NCI-H2171 (cell line): ENCODE measurements around the gene RASL10A.

Experiments
- DNase-seq: peaks from one replicate; lab custom pipeline; 2025; lab: John Stamatoyannopoulos, UW

Gene RASL10A

GRCh38 chr22:29319072-29319471 lies 3.6 kb upstream of the RASL10A start:
- DNase-seq = no peak

DNA sequence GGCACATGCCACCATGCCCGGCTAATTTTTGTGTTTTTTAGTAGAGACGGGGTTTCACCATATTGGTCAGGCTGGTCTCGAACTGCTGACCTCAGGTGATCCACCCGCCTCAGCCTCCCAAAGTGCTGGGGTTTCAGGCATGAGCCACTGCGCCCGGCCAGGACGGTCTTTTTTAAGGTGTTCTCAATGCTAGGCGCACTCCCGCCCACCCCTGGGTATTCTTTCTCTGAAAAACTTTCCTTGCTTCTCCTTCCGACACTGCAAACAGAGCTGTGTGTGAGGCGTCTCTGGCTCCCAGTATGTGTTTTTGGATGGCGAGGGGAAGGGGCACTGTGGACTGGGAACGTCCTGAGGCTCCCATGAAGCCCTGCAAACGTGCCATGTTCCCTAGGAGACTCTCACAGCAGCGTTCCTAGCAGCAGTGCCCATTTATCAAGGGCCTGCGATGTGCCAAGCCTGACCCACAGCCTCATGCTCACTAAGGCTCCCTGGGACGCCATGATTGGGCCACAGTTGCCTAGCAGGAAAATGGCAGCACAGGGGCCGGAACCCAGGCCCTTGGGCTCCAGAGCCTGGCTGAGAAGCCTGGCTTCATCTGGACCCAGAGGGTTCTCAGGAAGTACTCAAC lies 2.4 kb upstream of the RASL10A start:
- no peak for DNase-seq

- no peak for DNase-seq
Observed at GRCh38 chr22:29316141-29316828, 788 bp upstream of the RASL10A start.

GRCh38 chr22:29314537-29315285 lies 786 bp downstream of the RASL10A start:
- no peak for DNase-seq

- no peak for DNase-seq
Observed at GRCh38 chr22:29313576-29314466, 1.7 kb downstream of the RASL10A start.

GRCh38 chr22:29313126-29313575 lies 2.3 kb downstream of the RASL10A start:
- DNase-seq = no peak

- DNase-seq = no peak
Observed at GRCh38 chr22:29312218-29313125, 3.0 kb downstream of the RASL10A start.

- no peak for DNase-seq
Observed at GRCh38 chr22:29311464-29312217, 3.9 kb downstream of the RASL10A start.

DNA sequence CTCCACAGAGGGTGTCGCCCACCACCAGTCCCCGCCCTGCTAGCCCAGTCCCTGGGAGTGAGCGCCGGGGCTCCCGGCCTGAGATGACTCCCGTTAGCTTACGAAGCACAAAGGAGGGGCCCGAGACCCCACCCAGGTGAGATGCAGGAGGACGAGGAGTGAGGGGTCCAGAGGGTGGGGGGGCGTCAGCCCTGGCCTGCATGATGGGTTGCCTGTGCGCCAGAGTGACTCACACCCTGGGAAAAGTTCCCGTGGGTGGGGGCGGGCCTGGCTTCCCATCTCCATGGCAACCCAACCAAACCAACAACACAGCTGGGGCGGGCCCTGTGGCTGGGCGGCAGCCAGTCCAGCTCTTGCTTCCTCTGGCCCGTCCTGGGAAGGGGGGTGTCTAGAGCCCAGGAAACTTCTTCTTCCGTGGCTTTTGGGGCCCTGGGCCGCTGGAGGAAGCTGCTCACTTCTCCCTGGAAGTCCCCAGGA lies 4.6 kb downstream of the RASL10A start:
- peak; percentile 15 for DNase-seq

- DNase-seq = no peak
Observed at GRCh38 chr22:29310065-29310862, 5.2 kb downstream of the RASL10A start.

GRCh38 chr22:29309332-29310064 lies 6.0 kb downstream of the RASL10A start:
- no peak for DNase-seq

- DNase-seq = no peak
Observed at GRCh38 chr22:29308791-29309262, 6.7 kb downstream of the RASL10A start.

DNA sequence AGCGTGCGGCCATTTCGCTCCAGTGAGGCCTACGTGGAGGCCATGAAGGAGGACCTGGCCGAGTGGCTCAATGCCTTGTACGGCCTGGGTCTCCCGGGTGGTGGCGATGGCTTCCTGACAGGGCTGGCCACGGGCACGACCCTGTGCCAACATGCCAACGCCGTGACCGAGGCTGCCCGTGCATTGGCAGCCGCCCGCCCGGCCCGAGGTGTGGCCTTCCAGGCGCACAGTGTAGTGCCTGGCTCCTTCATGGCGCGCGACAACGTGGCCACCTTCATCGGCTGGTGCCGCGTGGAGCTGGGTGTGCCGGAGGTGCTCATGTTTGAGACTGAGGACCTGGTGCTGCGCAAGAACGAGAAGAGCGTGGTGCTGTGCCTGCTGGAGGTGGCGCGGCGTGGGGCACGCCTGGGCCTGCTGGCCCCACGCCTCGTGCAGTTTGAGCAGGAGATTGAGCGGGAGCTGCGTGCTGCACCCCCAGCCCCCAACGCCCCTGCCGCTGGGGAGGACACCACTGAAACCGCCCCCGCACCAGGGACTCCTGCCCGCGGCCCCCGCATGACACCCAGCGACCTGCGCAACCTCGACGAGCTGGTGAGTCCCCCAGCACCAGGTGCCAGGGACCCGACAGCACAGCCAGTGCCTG lies 7.2 kb downstream of the RASL10A start:
- no peak for DNase-seq

DNA sequence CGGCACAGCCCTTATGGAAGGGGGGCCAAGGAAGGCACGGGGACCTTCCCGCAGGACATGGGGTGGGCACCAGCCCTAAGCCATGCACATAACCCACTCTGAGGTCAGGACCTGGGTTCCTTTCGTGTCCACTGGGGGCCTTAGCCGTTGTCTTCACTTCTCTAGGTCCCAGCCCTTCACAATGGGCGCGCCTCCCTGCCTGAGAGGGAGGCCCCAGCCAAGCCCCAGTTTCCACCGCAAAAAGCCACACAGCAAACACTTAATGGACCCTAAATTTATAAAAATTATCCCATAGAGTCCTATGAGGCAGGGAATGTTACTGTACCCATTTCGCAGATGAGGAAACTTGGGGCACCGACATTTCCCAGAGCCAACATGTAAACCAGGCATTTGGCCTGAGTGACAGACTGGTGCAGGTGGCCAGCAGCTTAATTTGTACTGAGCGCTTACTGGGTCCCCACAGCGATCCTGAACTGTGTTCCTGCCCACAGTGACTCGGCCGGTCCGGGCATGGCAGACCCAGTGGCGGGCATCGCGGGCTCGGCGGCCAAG lies 7.8 kb downstream of the RASL10A start:
- DNase-seq = no peak

DNA sequence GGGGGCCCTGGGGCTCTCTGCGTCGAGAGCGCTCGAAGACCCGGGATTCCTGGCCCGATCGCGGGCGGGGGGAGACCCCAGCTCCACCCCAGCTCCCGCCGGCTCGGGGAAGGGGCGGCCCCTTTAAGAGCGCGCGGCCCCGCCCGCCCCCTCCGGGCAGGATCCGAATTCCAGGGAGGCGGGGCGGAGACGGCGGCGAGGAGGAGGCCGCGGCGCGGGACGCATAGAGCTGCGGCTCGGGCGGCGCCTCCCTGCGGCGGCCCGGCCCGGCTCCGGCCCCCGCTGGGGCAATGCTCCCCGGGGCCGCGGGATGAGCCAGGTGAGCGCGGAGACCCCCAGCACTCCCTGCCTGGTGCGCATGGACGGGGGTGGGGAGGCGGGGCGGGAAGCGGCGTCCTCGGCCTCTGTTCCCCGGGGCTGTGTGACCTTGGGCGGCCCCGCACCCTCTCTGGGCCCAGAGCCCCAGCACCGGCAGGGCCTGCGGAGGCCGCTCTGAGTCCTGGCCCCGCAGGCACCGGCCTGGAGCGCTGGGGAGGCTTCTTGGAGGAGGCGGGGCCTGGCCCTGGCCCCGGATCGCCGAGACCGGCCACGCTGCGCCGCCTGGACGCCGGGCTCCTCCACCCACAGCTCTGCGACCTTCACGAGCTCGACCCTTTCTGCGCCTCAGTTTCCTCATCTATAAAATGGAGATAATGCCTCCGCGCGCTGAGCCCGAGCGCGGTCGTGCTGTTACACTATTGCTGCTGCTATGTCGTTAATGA lies 8.5 kb downstream of the RASL10A start:
- peak; percentile 55 for DNase-seq

- DNase-seq = peak; percentile 65
Observed at GRCh38 chr22:29306175-29306834, 9.2 kb downstream of the RASL10A start, which contains the start of gene GAS2L1. GAS2L1 (plus strand) TSS chr22:29306650; CDS start chr22:29308106, 1,456 bp downstream.
